HG03103 (cell line): Measurements from ENCODE around the gene TGIF2LY.
"Not testable (repeated sequence)": the region's sequence is repeated elsewhere in the genome, so short reads cannot be mapped to it uniquely, and the experiment has no call there.

ENCODE experiments used
- ATAC-seq: cut with Tn5 transposase; IDR thresholded peaks from one replicate; pipeline ENCODE4 v1.9.1; 2021; ENCODE audit warnings: low read depth; ENCODE audit not compliant: unreplicated experiment

Gene TGIF2LY

DNA sequence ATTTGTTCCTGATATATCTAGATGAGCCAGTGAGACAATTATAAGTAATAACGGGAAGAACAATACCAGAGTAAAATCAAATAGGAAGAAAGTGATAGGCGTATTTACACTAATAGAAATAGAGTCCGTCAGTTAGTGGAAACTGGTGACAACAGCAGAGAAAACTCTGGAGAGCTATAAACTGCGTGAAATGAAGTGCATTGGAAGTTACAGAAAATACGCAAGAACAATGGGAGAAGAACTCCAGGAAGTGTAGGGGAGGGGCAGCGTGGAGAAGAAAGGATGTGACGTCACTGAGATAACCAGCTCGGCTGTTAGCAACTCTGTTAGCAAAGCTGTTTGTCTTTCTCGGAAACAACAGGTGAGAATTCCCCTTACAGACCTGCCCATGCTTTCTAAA, at the start of gene TGIF2LY:
Gene TGIF2LY, plus strand, starts transcription at position 301 of the 400 bp plus-strand sequence. CDS start 178 bp downstream, outside the sequence.
- ATAC-seq: not testable (repeated sequence)
